HEK293 (cell line): ENCODE data around the gene STMP1.
A peak's percentile ranks its signal among the peaks of the same experiment; 100 is the strongest.

Experiments
- BCL11A ChIP-seq: fragments of 450-650 bp; formaldehyde crosslinking; IDR thresholded peaks from 2 replicates; pipeline ENCODE4 v1.5.1; 2016; ENCODE audit warnings: low read depth, missing biosample characterization, missing genetic modification characterization
- BCL6B ChIP-seq: fragments of 450-650 bp; formaldehyde crosslinking; IDR thresholded peaks from 2 replicates; pipeline ENCODE4 v1.5.1; 2017; ENCODE audit warnings: missing biosample characterization, missing genetic modification characterization
- KLF17 ChIP-seq: fragments of 450-650 bp; formaldehyde crosslinking; IDR thresholded peaks from 2 replicates; pipeline ENCODE4 v1.5.1; 2016; ENCODE audit warnings: missing biosample characterization, missing genetic modification characterization
- KLF9 ChIP-seq: fragments of 450-650 bp; formaldehyde crosslinking; IDR thresholded peaks from 2 replicates; pipeline ENCODE4 v1.5.1; 2016; ENCODE audit warnings: missing biosample characterization, missing genetic modification characterization, low read depth
- OVOL3 ChIP-seq: fragments of 450-650 bp; formaldehyde crosslinking; IDR thresholded peaks from 2 replicates; pipeline ENCODE4 v1.5.1; 2016; ENCODE audit warnings: missing biosample characterization, missing genetic modification characterization
- TRIM28 ChIP-seq: IDR thresholded peaks from 2 replicates; pipeline ENCODE4 v1.6.1; 2011; ENCODE audit warnings: low read length, control low read depth, borderline replicate concordance
- YY2 ChIP-seq: fragments of 450-650 bp; formaldehyde crosslinking; IDR thresholded peaks from 2 replicates; pipeline ENCODE4 v1.5.1; 2016; ENCODE audit warnings: missing biosample characterization, missing genetic modification characterization
- ZBTB21 ChIP-seq: fragments of 450-650 bp; formaldehyde crosslinking; IDR thresholded peaks from 2 replicates; pipeline ENCODE4 v1.5.1; 2017; ENCODE audit warnings: missing biosample characterization, missing genetic modification characterization
- ZBTB8A ChIP-seq: fragments of 450-650 bp; formaldehyde crosslinking; IDR thresholded peaks from 2 replicates; pipeline ENCODE4 v1.5.1; 2016; ENCODE audit warnings: missing biosample characterization, missing genetic modification characterization
- ZFHX2 ChIP-seq: fragments of 450-650 bp; formaldehyde crosslinking; conservative IDR thresholded peaks from 2 replicates; pipeline ENCODE4 v1.5.1; 2016; ENCODE audit warnings: missing biosample characterization, missing genetic modification characterization
- ZFP41 ChIP-seq: fragments of 450-650 bp; formaldehyde crosslinking; IDR thresholded peaks from 2 replicates; pipeline ENCODE4 v1.5.1; 2016; ENCODE audit warnings: missing biosample characterization, missing genetic modification characterization, borderline replicate concordance
- ZFP69B ChIP-seq: fragments of 450-650 bp; formaldehyde crosslinking; IDR thresholded peaks from 2 replicates; pipeline ENCODE4 v1.5.1; 2016; ENCODE audit warnings: missing biosample characterization, missing genetic modification characterization
- ZNF133 ChIP-seq: fragments of 450-650 bp; formaldehyde crosslinking; IDR thresholded peaks from 2 replicates; pipeline ENCODE4 v1.5.1; 2016; ENCODE audit warnings: missing biosample characterization, missing genetic modification characterization
- ZNF138 ChIP-seq: fragments of 450-650 bp; formaldehyde crosslinking; IDR thresholded peaks from 2 replicates; pipeline ENCODE4 v1.5.1; 2016; ENCODE audit warnings: missing biosample characterization, missing genetic modification characterization, borderline replicate concordance
- ZNF18 ChIP-seq: fragments of 450-650 bp; formaldehyde crosslinking; IDR thresholded peaks from 2 replicates; pipeline ENCODE4 v1.5.1; 2016; ENCODE audit warnings: missing biosample characterization, missing genetic modification characterization
- ZNF239 ChIP-seq: fragments of 450-650 bp; formaldehyde crosslinking; IDR thresholded peaks from 2 replicates; pipeline ENCODE4 v1.5.1; 2016; ENCODE audit warnings: missing biosample characterization, missing genetic modification characterization
- ZNF274 ChIP-seq, 2 experiments: fragments of 200-500 bp in 1 of 2; fragments of 450-650 bp in 1 of 2; sonication (Bioruptor generic) in 1 of 2; formaldehyde crosslinking in 1 of 2; IDR thresholded peaks; 2 replicates each; pipeline versions ENCODE4 v1.5.1 to v1.6.1; 2014 to 2016; ENCODE audit warnings: borderline replicate concordance in 1 of 2, inconsistent platforms in 1 of 2, low read length in 1 of 2, missing biosample characterization in 1 of 2, missing genetic modification characterization in 1 of 2
- ZNF324 ChIP-seq: fragments of 450-650 bp; formaldehyde crosslinking; IDR thresholded peaks from 2 replicates; pipeline ENCODE4 v1.5.1; 2016; ENCODE audit warnings: missing biosample characterization, missing genetic modification characterization
- ZNF350 ChIP-seq: fragments of 450-650 bp; formaldehyde crosslinking; IDR thresholded peaks from 2 replicates; pipeline ENCODE4 v1.5.0; 2017; ENCODE audit warnings: missing biosample characterization, mild to moderate bottlenecking, missing genetic modification characterization
- ZNF394 ChIP-seq: fragments of 450-650 bp; formaldehyde crosslinking; IDR thresholded peaks from 2 replicates; pipeline ENCODE4 v1.5.1; 2016; ENCODE audit warnings: missing biosample characterization, missing genetic modification characterization, mild to moderate bottlenecking, moderate library complexity, borderline replicate concordance
- ZNF426 ChIP-seq: fragments of 450-650 bp; formaldehyde crosslinking; IDR thresholded peaks from 2 replicates; pipeline ENCODE4 v1.5.1; 2017; ENCODE audit warnings: missing biosample characterization, missing genetic modification characterization, mild to moderate bottlenecking, inconsistent platforms, moderate library complexity
- ZNF433 ChIP-seq: fragments of 450-650 bp; formaldehyde crosslinking; IDR thresholded peaks from 2 replicates; pipeline ENCODE4 v1.5.1; 2016; ENCODE audit warnings: missing biosample characterization, missing genetic modification characterization, low read depth
- ZNF473 ChIP-seq: fragments of 450-650 bp; formaldehyde crosslinking; IDR thresholded peaks from 2 replicates; pipeline ENCODE4 v1.5.1; 2017; ENCODE audit warnings: missing biosample characterization, missing genetic modification characterization
- ZNF513 ChIP-seq: fragments of 450-650 bp; IDR thresholded peaks from 2 replicates; pipeline ENCODE4 v1.5.1; 2018; ENCODE audit warnings: missing biosample characterization, missing genetic modification characterization
- ZNF561 ChIP-seq: fragments of 450-650 bp; IDR thresholded peaks from 2 replicates; pipeline ENCODE4 v1.5.1; 2018; ENCODE audit warnings: missing biosample characterization, missing genetic modification characterization, borderline replicate concordance
- ZNF629 ChIP-seq: fragments of 450-650 bp; formaldehyde crosslinking; IDR thresholded peaks from 2 replicates; pipeline ENCODE4 v1.5.1; 2017; ENCODE audit warnings: missing biosample characterization, missing genetic modification characterization
- ZNF660 ChIP-seq: fragments of 450-650 bp; IDR thresholded peaks from 2 replicates; pipeline ENCODE4 v1.5.1; 2018; ENCODE audit warnings: missing biosample characterization, mild to moderate bottlenecking, missing genetic modification characterization
- ZNF670 ChIP-seq: fragments of 450-650 bp; formaldehyde crosslinking; IDR thresholded peaks from 2 replicates; pipeline ENCODE4 v1.5.1; 2016; ENCODE audit warnings: missing biosample characterization, missing genetic modification characterization, low read depth
- ZXDB ChIP-seq: fragments of 450-650 bp; formaldehyde crosslinking; IDR thresholded peaks from 2 replicates; pipeline ENCODE4 v1.5.1; 2016; ENCODE audit warnings: missing biosample characterization, missing genetic modification characterization
- TF ChIP-seq, protein P1 (sequence below): IDR thresholded peaks from 2 replicates; pipeline ENCODE4 v1.6.1; 2011; ENCODE audit warnings: mild to moderate bottlenecking, low read depth, low read length, borderline replicate concordance
- TF ChIP-seq, protein P2 (sequence below): fragments of 450-650 bp; formaldehyde crosslinking; IDR thresholded peaks from 2 replicates; pipeline ENCODE4 v1.5.1; 2017; ENCODE audit warnings: missing biosample characterization, missing genetic modification characterization

Gene STMP1

DNA sequence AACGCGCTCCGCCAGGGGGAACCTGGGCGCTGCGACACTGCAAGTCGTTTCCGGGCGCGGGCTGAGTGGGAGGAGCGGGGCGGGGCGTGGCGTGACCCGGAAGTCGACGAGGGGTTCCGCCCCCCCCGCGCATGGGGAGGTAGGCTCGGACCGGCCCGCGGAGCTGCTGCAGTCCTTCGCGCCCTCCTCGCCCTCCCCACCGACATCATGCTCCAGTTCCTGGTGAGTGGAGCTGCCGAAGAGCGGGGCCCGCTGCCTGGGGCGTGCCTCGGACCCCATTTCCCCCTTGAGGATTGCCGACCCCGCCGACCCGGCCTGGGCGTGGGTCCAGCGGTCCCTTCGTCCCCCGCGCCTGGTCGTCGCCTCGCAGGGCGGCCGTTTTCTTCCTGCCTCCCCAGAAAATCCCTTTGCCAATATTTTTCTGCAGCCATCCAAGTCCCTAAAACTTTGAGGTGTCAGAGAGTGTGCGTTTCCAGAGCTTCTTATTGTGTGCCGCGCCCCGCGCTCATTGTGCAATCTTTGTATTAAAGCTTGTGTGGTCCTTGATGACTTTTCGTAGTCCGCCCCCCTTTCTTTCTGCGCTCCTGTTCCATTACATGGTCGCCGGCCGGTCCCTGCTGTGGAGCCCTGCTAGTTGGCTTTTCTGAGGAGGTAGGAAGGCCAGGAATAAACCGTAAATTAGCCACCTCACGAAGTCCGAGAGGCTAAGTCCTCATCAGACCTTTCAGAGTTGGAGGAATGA is at the start of gene STMP1 (continued):
- TF ChIP-seq ZNF274 (IDR thresholded peaks at IDR 0.05; ENCODE audit: low read length) (no peak), ZNF274 (tag by site-specific recombination; IDR thresholded peaks at IDR 0.05; ENCODE audit: borderline replicate concordance) (no peak), KLF9 (tag by site-specific recombination) (peak; percentile 98), ZFHX2 (tag by site-specific recombination) (peak; percentile 90), TRIM28 (no peak), ZNF473 (tag by site-specific recombination) (no peak), ZNF18 (tag by site-specific recombination) (0 out of 2 replicates have a peak, but pooled peaks have one; percentile 11), ZNF629 (tag by site-specific recombination) (peak; percentile 81), ZNF433 (tag by site-specific recombination) (no peak), ZNF239 (0 out of 2 replicates have a peak, but pooled peaks have one; percentile 41), BCL11A (tag by site-specific recombination) (peak; percentile 60; the same call in 1 of the 2 replicates), ZBTB8A (peak; percentile 11; the same call in 1 of the 2 replicates), ZXDB (tag by site-specific recombination) (no peak; the same call in none of the 2 replicates), BCL6B (tag by site-specific recombination) (no peak), ZNF324 (peak; percentile 72), ZNF426 (no peak), ZNF513 (tag by site-specific recombination) (peak; percentile 46), ZNF670 (no peak), YY2 (tag by site-specific recombination) (0 out of 2 replicates have a peak, but pooled peaks have one; percentile 38), ZNF133 (tag by site-specific recombination) (no peak), ZFP41 (no peak), OVOL3 (tag by site-specific recombination) (no peak; the same call in 1 of the 2 replicates), ZNF561 (tag by site-specific recombination) (no peak; the same call in 1 of the 2 replicates), ZFP69B (tag by site-specific recombination) (peak; percentile 80), ZNF138 (no peak), ZNF660 (tag by site-specific recombination) (peak; percentile 86; the same call in 1 of the 2 replicates), ZNF350 (tag by site-specific recombination) (no peak), ZNF394 (tag by site-specific recombination) (peak; percentile 58; the same call in 1 of the 2 replicates), KLF17 (tag by site-specific recombination) (peak; percentile 89), ZBTB21 (tag by site-specific recombination) (no peak)
- TF ChIP-seq, protein P1, sequence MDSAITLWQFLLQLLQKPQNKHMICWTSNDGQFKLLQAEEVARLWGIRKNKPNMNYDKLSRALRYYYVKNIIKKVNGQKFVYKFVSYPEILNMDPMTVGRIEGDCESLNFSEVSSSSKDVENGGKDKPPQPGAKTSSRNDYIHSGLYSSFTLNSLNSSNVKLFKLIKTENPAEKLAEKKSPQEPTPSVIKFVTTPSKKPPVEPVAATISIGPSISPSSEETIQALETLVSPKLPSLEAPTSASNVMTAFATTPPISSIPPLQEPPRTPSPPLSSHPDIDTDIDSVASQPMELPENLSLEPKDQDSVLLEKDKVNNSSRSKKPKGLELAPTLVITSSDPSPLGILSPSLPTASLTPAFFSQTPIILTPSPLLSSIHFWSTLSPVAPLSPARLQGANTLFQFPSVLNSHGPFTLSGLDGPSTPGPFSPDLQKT, result peak; percentile 90; the same call in 1 of the 2 replicates
- TF ChIP-seq, protein P2, sequence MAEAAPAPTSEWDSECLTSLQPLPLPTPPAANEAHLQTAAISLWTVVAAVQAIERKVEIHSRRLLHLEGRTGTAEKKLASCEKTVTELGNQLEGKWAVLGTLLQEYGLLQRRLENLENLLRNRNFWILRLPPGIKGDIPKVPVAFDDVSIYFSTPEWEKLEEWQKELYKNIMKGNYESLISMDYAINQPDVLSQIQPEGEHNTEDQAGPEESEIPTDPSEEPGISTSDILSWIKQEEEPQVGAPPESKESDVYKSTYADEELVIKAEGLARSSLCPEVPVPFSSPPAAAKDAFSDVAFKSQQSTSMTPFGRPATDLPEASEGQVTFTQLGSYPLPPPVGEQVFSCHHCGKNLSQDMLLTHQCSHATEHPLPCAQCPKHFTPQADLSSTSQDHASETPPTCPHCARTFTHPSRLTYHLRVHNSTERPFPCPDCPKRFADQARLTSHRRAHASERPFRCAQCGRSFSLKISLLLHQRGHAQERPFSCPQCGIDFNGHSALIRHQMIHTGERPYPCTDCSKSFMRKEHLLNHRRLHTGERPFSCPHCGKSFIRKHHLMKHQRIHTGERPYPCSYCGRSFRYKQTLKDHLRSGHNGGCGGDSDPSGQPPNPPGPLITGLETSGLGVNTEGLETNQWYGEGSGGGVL (tag by site-specific recombination), result peak; percentile 75
